Measurements from ENCODE around the gene TBC1D28.
"Not testable (repeated sequence)": the region's sequence is repeated elsewhere in the genome, so short reads cannot be mapped to it uniquely, and the experiment has no call there.

Gene TBC1D28

DNA sequence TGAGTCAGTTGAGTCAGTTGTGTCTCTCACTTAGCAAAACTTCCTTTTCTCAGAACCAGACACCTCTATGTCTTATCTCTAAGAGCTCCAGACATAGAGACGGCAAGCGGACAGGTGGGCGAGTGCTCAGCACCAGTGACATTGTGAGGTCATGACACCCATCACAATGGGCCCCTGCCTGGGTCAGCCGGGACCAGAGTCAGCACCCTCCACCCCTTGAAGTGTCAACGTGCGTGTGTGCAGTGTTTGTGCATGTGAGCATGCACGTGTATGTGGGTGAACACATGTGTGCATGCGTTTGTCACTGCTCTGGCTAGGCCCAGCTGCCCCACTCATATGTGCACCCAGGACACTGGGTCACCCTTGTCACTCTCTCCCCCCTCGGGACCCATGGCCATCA is at the start of gene TBC1D28:
Gene TBC1D28, minus strand, starts transcription at position 101 of the 400 bp plus-strand sequence. CDS start 3,039 bp downstream, outside the sequence.
- H2AFZ ChIP-seq (ENCODE audit: low read depth, low read length); H3K27me3 ChIP-seq (ENCODE audit: insufficient read depth, low read length); H3K4me3 ChIP-seq (ENCODE audit: low read length); H3K36me3 ChIP-seq (ENCODE audit: insufficient read depth, low read length); H3K9me3 ChIP-seq (ENCODE audit: low read length); H3K4me1 ChIP-seq (ENCODE audit: insufficient read depth, low read length): not testable (repeated sequence)

DNA sequence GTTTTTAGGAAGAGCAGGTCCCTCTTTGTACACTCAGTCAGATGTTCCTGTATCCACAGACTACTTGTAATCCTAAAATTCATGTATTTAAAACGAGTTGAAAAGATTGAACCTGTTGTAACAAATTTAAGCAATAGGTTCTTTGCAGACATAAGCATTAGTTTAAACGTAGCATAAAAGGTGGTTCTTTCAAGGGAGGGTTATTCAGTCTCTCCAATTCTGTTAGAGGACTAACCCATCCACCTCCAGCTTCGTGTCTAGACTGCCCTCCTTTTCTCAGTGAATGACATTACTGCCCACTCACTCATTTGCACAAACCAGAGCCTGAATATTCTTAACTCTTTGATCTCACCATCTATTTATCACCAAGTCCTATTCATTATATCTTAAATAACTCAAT is 38.5 kb upstream of the TBC1D28 start:
- H3K9me3 ChIP-seq (ENCODE audit: low read length); H3K27me3 ChIP-seq (ENCODE audit: insufficient read depth, low read length); H2AFZ ChIP-seq (ENCODE audit: low read depth, low read length); H3K36me3 ChIP-seq (ENCODE audit: insufficient read depth, low read length); H3K4me1 ChIP-seq (ENCODE audit: insufficient read depth, low read length): not testable (repeated sequence)
- peak overlapping the region; percentile 58 for H3K4me3 ChIP-seq (ENCODE audit: low read length)

DNA sequence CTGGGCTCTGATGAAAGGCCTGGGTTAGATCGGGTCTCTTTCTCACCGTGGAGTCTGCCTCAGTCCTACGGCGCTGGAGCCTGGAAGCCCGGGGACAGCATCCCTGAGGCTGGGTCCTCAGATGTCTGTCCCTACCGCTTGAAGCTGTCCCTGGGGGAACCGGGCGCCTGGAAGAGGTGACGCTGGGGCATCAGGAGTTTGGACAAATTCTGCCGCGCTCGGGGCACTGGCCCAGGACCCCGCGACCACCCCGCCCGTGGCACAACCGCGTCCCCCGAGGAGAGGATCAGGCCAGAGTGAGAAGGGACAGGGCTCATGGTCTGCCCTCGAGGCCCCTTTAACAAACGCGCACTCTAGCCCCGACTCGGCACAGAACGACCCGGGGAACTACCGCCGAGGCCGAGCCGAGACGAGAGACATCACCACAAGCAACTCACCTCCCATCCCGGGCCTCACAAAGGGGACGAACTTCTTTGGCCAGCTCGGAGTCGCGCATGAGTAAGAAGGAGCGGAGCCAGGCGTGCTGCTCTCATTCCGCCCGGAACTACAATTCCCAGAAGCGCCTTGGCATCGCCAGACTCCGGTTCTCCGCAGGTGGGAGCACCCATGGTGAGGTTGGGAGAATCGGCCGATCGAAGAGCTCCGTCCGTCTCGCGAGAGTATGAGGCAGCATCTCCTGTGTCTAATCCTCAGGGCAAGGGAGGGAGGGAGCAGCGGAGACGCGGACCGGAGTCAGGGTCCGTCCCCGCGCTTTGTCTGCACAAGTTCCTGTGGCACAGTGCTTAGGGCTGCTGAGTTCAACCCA is 37.8 kb upstream of the TBC1D28 start, which contains the start of gene FOXO3B:
Gene FOXO3B, minus strand, starts transcription at position 548 of the 805 bp plus-strand sequence. CDS start 663 bp downstream, outside the sequence.
- H3K27me3 ChIP-seq (ENCODE audit: insufficient read depth, low read length); H3K36me3 ChIP-seq (ENCODE audit: insufficient read depth, low read length); H3K4me1 ChIP-seq (ENCODE audit: insufficient read depth, low read length); H3K9me3 ChIP-seq (ENCODE audit: low read length); H2AFZ ChIP-seq (ENCODE audit: low read depth, low read length): not testable (repeated sequence)
- H3K4me3 ChIP-seq (ENCODE audit: low read length): peak within 1 kb of the TSS; percentile 58

DNA sequence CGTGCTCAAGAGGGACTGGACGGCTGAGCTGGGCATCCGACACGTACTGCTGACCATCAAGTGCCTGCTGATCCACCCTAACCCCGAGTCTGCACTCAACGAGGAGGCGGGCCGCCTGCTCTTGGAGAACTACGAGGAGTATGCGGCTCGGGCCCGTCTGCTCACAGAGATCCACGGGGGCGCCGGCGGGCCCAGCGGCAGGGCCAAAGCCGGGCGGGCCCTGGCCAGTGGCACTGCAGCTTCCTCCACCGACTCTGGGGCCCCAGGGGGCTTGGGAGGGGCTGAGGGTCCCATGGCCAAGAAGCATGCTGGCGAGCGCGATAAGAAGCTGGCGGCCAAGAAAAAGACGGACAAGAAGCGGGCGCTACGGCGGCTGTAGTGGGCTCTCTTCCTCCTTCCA is 33.2 kb upstream of the TBC1D28 start:
- not testable (repeated sequence) for H3K4me3 ChIP-seq (ENCODE audit: low read length); H3K27me3 ChIP-seq (ENCODE audit: insufficient read depth, low read length); H3K9me3 ChIP-seq (ENCODE audit: low read length); H2AFZ ChIP-seq (ENCODE audit: low read depth, low read length); H3K4me1 ChIP-seq (ENCODE audit: insufficient read depth, low read length)
- H3K36me3 ChIP-seq (ENCODE audit: insufficient read depth, low read length): peaks cover 13% of the 10 kb centered on the region

DNA sequence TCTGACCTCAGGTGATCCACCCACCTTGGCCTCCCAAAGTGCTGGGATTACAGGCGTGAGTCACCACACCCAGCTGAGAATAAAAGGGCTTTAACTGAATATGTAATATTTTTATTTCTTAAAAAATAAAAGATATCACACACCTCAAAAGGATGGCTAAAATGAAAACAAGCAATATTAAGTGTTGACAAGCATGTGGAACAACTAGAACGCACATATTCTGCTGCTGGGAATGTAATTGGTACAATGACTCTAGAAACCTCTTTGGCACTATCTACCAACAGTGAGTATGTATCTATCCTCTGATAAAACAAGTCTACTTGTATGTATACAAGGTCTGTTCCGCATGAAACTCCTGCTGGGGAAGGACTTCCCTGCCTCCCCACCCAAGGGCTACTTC is 32.7 kb upstream of the TBC1D28 start:
- not testable (repeated sequence) for H3K4me3 ChIP-seq (ENCODE audit: low read length); H2AFZ ChIP-seq (ENCODE audit: low read depth, low read length); H3K27me3 ChIP-seq (ENCODE audit: insufficient read depth, low read length); H3K9me3 ChIP-seq (ENCODE audit: low read length); H3K4me1 ChIP-seq (ENCODE audit: insufficient read depth, low read length)
- peaks cover 13% of the 10 kb centered on the region for H3K36me3 ChIP-seq (ENCODE audit: insufficient read depth, low read length)

DNA sequence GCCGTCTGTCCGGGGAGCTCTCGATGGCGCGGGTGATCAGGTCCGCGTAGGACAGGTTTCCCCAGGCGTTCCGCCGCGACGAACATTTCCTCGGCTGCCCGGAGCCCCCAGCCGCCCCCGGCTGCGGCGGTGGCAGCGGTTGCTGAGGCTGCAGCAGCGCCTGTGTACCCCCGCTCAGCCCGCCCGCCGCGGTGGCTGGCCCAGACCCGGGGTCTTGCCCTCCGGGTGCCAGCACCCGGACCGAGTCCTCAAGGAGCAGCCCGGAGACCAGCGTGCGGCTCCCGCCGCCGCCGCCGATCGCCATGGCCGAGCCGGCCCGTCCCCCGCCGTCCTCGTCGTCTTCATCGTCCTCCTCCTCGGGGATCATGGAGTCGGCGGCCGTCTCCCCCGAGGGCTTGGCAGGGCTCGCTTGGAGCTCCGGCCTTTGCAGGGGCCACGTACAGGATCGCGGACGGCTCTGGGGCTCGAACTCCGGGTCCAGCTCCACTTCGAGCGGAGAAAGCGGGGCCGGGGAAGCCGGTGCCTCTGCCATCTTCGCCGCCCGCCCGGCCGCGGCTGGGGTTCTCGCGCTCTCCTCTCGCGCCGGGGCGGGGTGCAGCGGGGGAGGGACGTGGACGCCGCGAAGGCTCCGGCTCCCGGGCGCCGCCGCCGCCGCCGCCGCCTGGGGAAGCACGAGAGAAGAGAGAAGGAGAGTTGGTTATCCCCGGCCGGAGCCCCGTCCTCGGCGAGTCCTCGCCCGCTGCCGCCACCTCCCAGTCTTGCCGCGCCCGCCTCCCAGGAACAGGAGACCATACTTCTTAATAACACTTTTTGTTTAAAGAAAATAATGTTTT is 28.4 kb upstream of the TBC1D28 start:
- H3K27me3 ChIP-seq (ENCODE audit: insufficient read depth, low read length); H3K4me3 ChIP-seq (ENCODE audit: low read length); H3K4me1 ChIP-seq (ENCODE audit: insufficient read depth, low read length); H2AFZ ChIP-seq (ENCODE audit: low read depth, low read length): not testable (repeated sequence)
- Histone ChIP-seq H3K9me3 (ENCODE audit: low read length) (peaks cover 33% of the 10 kb centered on the region), H3K36me3 (ENCODE audit: insufficient read depth, low read length) (peaks cover 31% of the 10 kb centered on the region)

DNA sequence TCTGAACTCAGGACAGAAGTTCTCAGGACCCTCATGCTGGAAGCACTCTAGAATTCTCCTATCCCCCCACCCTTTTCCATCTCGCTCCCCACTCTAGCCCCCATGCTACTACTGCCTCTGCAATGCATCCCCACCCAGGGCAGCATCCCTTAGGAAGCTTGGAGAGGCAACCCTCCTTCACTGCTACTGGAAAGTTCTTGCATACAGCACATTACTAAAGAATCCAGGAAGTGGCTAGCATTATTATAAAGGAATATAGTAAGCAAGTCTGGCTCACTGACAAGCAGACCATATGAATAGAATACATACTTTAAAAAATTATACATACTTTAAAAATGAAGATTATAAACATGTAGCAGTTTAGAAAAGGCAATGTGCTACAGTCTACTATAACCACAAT is 24.4 kb upstream of the TBC1D28 start:
- not testable (repeated sequence) for H3K4me3 ChIP-seq (ENCODE audit: low read length); H3K27me3 ChIP-seq (ENCODE audit: insufficient read depth, low read length); H2AFZ ChIP-seq (ENCODE audit: low read depth, low read length); H3K4me1 ChIP-seq (ENCODE audit: insufficient read depth, low read length)
- Histone ChIP-seq H3K36me3 (ENCODE audit: insufficient read depth, low read length) (peaks cover 25% of the 10 kb centered on the region), H3K9me3 (ENCODE audit: low read length) (peaks cover 26% of the 10 kb centered on the region)

DNA sequence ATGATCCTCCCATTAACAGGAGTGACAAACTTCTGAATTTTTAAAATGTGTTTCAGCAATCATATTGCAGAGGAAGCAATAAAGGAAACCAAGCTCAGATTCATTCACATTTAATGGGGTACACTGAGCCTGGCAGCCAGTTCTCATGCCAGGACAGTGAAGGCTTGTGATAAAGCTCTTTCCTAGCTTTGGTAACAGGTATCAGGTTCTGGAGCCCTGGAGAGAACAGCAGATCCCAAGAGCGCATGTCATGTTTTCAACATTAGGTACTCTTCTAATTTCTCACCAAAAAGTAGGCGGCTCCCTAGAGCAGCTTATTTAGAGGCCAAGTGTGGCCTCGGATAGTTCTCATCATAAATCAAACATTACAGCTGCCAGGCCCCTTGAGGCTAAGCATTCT is 23.3 kb upstream of the TBC1D28 start:
- H3K4me1 ChIP-seq (ENCODE audit: insufficient read depth, low read length); H3K4me3 ChIP-seq (ENCODE audit: low read length); H2AFZ ChIP-seq (ENCODE audit: low read depth, low read length); H3K27me3 ChIP-seq (ENCODE audit: insufficient read depth, low read length): not testable (repeated sequence)
- peaks cover 24% of the 10 kb centered on the region for H3K36me3 ChIP-seq (ENCODE audit: insufficient read depth, low read length)
- H3K9me3 ChIP-seq (ENCODE audit: low read length): peaks cover 26% of the 10 kb centered on the region

DNA sequence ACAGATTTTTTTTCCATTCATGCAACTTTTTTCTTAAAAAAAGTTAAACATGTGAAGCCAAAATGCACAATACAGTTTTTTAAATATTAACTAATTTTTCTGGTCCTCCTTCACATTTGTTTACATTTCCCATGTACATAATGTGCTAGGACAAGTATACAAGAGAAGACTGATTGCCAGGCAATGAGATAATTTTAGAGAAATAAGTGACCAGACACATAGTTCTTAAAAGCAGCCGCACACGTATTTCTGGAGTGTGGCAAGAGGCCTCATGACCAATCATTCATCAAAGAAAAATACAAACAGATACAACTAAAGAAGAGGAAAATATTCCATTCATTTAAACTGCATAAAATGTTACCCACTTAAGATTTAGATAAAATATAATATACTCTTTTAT is 22.1 kb upstream of the TBC1D28 start:
- H3K4me1 ChIP-seq (ENCODE audit: insufficient read depth, low read length); H3K4me3 ChIP-seq (ENCODE audit: low read length); H2AFZ ChIP-seq (ENCODE audit: low read depth, low read length); H3K27me3 ChIP-seq (ENCODE audit: insufficient read depth, low read length): not testable (repeated sequence)
- Histone ChIP-seq H3K36me3 (ENCODE audit: insufficient read depth, low read length) (peaks cover 19% of the 10 kb centered on the region), H3K9me3 (ENCODE audit: low read length) (peaks cover 20% of the 10 kb centered on the region)

DNA sequence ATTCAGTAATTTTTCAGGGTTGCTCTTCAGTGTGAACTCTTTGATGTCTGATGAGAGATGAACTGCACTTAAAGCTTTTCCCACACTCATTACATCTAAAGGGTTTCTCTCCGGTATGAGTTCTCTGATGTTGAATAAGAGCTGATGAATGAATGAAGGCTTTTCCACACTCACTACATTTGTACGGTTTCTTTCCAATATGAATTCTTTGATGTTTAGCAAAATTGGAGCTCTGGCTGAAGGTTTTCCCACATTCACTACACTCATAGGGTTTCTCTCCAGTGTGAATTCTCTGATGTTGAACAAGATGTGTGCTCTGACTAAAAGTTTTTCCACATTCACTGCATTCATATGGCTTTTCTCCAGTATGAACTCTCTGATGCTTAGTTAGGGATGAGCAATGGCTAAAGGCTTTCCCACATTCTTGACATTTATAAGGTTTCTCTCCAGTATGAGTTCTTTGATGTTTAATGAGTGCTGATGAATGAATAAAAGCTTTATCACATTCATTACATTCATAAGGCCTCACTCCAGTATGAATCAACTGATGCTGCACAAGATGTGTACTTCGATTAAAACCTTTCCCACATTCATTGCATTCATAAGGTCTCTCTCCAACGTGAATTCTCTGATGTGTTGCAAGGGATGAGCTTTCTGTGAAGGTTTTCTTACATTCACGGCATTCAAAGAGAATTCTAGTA is 17.9 kb upstream of the TBC1D28 start:
- H3K36me3 ChIP-seq (ENCODE audit: insufficient read depth, low read length); H3K27me3 ChIP-seq (ENCODE audit: insufficient read depth, low read length); H2AFZ ChIP-seq (ENCODE audit: low read depth, low read length); H3K9me3 ChIP-seq (ENCODE audit: low read length); H3K4me1 ChIP-seq (ENCODE audit: insufficient read depth, low read length); H3K4me3 ChIP-seq (ENCODE audit: low read length): not testable (repeated sequence)

DNA sequence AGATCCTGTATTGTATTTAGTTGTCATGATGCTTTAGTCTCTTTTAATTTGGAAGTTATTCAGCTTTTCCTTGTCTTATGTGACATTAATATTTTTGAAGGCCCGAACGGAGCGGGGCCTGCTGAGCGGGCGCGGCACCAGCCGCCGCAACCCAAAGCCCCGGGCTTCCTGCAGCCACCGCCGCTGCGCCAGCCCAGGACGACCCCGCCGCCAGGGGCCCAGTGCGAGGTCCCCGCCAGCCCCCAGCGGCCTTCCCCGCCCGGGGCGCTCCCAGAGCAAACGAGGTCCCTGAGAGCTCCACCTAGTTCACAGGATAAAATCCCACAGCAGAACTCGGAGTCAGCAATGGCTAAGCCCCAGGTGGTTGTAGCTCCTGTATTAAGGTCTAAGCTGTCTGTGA is 5.9 kb upstream of the TBC1D28 start:
- not testable (repeated sequence) for H2AFZ ChIP-seq (ENCODE audit: low read depth, low read length); H3K4me3 ChIP-seq (ENCODE audit: low read length); H3K36me3 ChIP-seq (ENCODE audit: insufficient read depth, low read length); H3K9me3 ChIP-seq (ENCODE audit: low read length); H3K4me1 ChIP-seq (ENCODE audit: insufficient read depth, low read length); H3K27me3 ChIP-seq (ENCODE audit: insufficient read depth, low read length)

DNA sequence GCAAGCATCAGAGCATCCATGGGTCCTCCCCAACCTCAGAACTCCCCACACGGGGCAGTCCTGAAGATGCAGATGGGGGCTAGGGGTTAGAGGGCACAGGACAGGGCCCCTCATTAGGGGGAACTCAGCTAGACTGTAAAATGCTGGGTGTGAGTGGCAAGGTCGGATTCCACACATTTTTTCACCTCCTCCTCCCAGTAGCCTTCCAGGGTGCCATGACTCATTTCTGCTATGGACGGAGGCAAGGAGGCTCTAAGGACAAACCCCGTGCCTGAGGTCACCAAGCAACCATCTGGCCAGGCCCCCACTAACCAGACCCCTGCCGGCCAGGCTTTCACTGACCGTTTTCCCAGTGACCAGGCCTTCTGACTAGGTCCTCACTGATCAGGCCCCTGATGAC is 1.1 kb downstream of the TBC1D28 start:
- not testable (repeated sequence) for H3K27me3 ChIP-seq (ENCODE audit: insufficient read depth, low read length); H2AFZ ChIP-seq (ENCODE audit: low read depth, low read length); H3K36me3 ChIP-seq (ENCODE audit: insufficient read depth, low read length); H3K4me1 ChIP-seq (ENCODE audit: insufficient read depth, low read length); H3K4me3 ChIP-seq (ENCODE audit: low read length); H3K9me3 ChIP-seq (ENCODE audit: low read length)

DNA sequence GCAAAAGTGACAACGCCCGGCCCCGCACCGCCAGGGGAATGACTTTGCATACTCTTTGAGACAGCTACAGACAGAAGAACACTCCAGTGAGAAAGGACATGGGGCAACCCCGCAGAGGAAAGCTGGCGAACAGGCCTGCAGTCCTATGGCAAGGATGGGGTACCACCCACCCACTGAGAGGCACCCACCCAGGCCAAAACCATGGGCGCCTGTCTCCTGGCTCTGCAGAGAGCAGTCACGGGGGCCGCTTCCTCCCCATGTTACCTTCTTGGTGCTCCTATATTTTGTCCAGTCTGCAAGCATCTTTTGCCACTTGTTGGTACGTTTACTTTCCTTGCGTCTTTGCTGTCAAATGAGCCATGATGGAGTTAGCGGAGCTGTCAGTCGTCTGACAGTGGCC is 5.8 kb downstream of the TBC1D28 start:
- H3K4me1 ChIP-seq (ENCODE audit: insufficient read depth, low read length); H2AFZ ChIP-seq (ENCODE audit: low read depth, low read length); H3K36me3 ChIP-seq (ENCODE audit: insufficient read depth, low read length); H3K4me3 ChIP-seq (ENCODE audit: low read length); H3K9me3 ChIP-seq (ENCODE audit: low read length); H3K27me3 ChIP-seq (ENCODE audit: insufficient read depth, low read length): not testable (repeated sequence)
